Retinal pigment epithelial cell (primary cell): Measurements from ENCODE around the gene MRGPRF.
"Not testable (repeated sequence)": the region's sequence is repeated elsewhere in the genome, so short reads cannot be mapped to it uniquely, and the experiment has no call there.

Source experiments
- DNase-seq: peaks from one replicate; pipeline ENCODE4 v3.0.0-alpha.2; 2010; ENCODE audit warnings: low read depth
- H3K4me3 ChIP-seq: 2 replicates; pipeline ENCODE4 v1.5.1; 2011; ENCODE audit warnings: mild to moderate bottlenecking, low read length, control low read depth, moderate library complexity
- TF ChIP-seq, protein P1 (sequence below): conservative IDR thresholded peaks from 2 replicates; pipeline ENCODE4 v1.5.1; 2011; ENCODE audit warnings: low read depth, low read length, control low read depth, inconsistent platforms

MRGPRF gene

DNA sequence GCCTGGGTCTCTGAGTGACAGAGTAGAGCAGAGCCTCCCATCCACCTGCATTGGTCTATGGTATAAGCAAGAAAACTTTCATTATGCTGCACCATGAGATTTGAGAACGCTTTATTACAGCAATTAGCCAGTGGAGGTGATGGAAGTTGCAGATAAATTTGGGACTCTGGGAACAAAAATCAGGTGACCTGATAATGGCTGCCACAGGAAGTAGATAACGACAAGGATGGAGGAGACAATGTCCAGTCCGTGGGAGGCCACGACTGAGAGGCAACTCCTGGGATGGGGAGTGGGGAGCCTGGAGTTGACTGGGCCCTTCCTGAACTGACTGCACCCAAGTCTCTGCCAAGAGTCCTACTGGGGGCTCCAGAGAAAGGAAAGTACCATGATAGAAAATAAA, 37.0 kb downstream of the MRGPRF start:
- no peak overlapping the region for H3K4me3 ChIP-seq
- TF ChIP-seq, protein P1, sequence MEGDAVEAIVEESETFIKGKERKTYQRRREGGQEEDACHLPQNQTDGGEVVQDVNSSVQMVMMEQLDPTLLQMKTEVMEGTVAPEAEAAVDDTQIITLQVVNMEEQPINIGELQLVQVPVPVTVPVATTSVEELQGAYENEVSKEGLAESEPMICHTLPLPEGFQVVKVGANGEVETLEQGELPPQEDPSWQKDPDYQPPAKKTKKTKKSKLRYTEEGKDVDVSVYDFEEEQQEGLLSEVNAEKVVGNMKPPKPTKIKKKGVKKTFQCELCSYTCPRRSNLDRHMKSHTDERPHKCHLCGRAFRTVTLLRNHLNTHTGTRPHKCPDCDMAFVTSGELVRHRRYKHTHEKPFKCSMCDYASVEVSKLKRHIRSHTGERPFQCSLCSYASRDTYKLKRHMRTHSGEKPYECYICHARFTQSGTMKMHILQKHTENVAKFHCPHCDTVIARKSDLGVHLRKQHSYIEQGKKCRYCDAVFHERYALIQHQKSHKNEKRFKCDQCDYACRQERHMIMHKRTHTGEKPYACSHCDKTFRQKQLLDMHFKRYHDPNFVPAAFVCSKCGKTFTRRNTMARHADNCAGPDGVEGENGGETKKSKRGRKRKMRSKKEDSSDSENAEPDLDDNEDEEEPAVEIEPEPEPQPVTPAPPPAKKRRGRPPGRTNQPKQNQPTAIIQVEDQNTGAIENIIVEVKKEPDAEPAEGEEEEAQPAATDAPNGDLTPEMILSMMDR, result no peak
- DNase-seq, result no peak

DNA sequence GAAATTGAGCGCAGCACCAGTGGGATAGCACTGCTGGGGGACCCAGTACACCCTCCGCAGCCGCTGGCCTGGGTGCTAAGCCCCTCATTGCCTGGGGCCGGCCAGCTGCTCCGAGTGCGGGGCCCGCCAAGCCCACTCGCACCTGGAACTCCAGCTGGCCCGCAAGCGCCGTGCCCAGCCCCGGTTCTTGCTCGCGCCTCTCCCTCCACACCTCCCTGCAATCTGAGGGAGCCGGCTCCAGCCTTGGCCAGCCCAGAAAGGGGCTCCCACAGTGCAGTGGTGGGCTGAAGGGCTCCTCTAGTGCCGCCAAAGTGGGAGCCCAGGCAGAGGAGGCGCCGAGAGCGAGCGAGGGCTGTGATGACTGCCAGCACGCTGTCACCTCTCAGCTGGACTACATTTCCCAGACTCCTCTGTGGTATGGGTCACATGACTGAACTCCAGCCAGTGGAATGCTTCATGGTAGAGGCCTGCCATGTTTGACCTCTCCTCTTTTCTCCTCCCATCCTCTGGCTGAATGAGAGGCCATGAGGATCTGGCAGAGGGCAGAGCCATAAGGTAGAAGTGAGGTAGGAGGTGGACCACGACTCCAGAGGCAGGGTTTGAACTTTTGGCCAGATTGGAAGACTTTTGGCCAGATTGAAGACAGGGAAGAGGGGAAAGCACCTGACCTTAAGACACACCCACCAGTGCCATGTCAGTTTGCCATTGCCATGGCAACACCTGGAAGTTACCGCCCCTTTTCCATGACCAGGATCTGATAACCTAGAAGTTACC, 38.4 kb downstream of the MRGPRF start:
- DNase-seq, result no peak
- no peak overlapping the region for H3K4me3 ChIP-seq
- TF ChIP-seq, protein P1, result no peak

DNA sequence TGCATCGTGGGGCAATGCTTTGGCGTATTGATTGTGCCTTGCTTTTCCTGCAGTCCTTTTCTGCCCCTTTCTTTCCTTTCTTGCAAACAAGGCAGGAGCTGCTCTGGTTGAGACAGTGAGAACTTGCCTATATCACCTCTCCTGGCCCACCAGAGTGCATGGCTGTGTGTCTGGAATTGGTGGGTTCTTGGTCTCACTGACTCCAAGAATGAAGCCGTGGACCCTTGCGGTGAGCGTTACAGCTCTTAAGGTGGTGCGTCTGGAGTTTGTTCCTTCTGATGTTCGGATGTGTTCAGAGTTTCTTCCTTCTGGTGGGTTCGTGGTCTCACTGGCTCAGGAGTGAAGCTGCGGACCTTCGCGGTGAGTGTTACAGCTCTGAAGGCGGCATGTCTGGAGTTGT, 39.3 kb downstream of the MRGPRF start:
- DNase-seq, H3K4me3 ChIP-seq: not testable (repeated sequence)

DNA sequence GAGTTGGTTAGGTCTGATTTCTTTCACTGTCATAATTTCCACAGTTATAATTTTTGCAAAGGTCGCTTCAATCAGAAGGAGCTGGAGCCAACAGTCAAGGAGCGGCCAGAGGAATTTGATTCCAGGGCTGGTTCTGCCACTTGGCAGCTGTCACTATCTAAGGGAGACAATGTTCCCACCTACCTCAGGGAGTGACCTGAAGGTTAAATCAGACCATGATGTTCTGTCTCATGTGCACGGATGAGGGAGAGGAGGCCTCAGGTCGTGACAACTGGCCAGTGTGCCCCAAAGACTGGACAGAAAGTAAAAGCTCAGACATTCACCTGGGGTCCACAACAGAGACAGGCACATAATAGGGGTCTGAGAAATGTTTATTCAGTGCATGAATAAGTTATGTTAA, 39.8 kb downstream of the MRGPRF start:
- H3K4me3 ChIP-seq, result no peak overlapping the region
- no peak for DNase-seq
- TF ChIP-seq, protein P1, result no peak

DNA sequence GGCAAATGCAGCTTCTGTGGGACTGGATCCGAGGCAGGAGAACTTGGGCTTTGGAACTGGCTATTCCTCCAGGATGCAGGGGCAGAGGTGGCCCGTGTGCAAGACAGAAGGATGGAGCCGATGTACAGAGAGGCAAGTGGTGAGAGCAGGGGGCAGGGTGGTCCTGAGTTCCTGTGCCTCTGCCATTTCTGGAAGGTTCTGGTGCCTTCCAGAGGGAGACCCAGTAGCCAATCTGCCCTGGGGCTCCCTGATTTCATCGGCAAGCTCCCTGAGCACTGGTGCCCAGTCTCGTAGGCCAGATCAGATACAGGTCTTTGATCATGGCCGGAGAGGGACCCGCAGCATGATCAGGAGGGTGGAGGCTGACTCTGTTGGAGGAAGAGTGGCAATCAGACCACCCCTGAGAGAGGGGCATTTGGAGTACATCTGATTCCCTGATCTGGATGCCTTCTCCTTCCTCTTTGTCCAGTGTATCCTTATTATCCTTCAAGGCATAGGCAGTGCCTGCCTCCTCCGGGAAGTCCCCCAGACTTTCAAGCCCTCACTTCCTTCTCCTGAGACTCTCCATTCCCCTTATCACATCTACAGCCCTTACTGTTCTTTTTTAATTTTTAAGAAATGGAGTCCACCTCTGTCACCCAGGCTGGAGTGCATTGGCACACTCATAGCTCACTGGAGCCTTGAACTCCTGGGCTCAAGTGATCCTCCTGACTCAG, 42.0 kb downstream of the MRGPRF start:
- no peak for DNase-seq
- no peak overlapping the region for H3K4me3 ChIP-seq
- TF ChIP-seq, protein P1, result no peak

DNA sequence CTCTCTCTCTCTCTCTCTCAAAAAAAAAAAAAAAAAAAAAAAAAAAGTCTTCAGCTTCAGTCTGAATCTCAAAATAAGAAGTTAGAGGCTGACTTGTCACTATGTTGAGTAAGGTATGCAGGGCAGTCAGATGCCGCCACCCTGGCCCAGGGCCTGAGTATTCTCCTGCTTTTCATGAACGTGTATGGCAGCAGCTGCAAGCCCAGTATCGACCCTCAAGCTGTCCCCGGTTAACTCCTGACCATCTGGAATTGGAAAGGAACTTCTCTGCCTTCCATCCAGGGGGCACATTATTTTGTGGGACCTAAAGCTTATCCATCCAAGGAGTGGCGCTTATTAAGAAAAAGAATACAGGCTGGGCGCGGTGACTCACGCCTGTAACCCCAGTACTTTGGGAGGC, 43.7 kb downstream of the MRGPRF start:
- DNase-seq, result no peak
- TF ChIP-seq, protein P1, result no peak
- H3K4me3 ChIP-seq, result no peak overlapping the region

DNA sequence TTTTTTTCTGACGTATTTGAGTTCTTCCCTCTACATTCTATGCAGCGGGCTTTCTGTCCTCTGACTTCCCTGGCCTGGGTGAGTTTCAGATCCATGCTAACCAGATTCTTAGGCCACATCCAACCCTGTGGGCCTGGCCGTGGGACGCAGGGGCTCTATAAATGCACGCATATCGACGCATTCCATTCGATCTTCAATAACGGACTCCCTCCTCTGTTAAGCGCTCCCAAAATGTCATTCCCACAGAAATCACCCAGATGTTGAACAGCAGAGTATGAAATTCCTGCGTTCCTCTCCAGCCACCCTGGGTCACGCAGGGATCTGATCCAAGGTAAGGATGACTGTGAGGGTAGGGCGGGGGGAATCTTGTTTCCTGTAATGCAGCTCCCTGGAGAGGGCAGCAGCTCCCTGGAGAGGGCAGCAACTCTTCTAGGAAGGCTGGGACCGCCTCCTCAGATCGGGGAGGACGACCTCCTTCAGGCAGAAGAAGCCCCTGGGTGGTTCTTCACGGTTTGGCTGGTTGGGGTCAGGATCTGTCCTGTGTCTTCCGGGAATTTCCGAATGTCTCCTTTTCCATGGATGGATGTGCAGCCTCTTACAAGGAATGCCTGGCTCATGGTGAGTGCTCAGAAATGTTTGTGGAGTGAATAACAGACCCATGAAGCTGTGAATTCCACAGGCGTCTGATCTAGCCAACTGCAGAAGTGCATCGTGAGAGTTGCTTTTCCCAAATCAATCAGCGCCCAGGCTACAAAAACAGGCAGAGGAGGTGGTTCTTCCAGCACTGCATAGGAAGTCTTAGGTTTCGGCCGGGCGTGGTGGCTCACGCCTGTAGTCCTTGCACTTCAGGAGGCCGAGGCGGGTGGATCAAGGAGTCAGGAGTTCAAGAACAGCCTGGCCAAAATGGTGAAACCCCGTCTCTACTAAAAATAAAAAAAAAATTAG, 44.5 kb downstream of the MRGPRF start:
- H3K4me3 ChIP-seq, result no peak overlapping the region
- DNase-seq, result no peak

More for the DNA sequence above, 44.5 kb downstream of the MRGPRF start:
- TF ChIP-seq, protein P1, result no peak
